IMR-90 (cell line): ENCODE data around the gene ATF7IP. TPM values are rescaled to one million over a fixed set of nuclear protein-coding genes. Genes with fewer than 3 reads are reported as not detected.
A peak's percentile ranks its signal among the peaks of the same experiment; 100 is the strongest.

ENCODE experiments used
- ATAC-seq: fragments of 200-7000 bp; cut with Tn5 transposase; 2 replicates; pipeline ENCODE4 v1.9.1; 2020; ENCODE audit warnings: low read depth, mild to moderate bottlenecking, moderate library complexity
- BruUV-seq: library from RNA; stranded (reverse); fragments of 400-500 nt; replicated peaks from 2 replicates; lab custom pipeline; 2021; lab: Mats Ljungman, UMichigan
- CTCF ChIA-PET: fragments of 300-600 bp; formaldehyde crosslinking; extraction: SDS; loops from one replicate; lab custom pipeline; 2021; ENCODE audit warnings: antibody characterized with exemption; lab: Yijun Ruan, JAX
- POLR2A ChIA-PET: fragments of 300-600 bp; sonication (Branson Sonifier 250); formaldehyde crosslinking; loops from one replicate; lab custom pipeline; 2022; ENCODE audit warnings: antibody characterized with exemption; ENCODE audit not compliant: unreplicated experiment; lab: Charles Lee
- DNase-seq: peaks from one replicate; pipeline ENCODE4 v3.0.0; 2013
- H2AFZ ChIP-seq: replicated peaks from 2 replicates; pipeline ENCODE3; 2013; ENCODE audit warnings: low read length, mild to moderate bottlenecking; ENCODE audit not compliant: poor library complexity
- H2AK5ac ChIP-seq: 2 replicates; pipeline ENCODE4 v1.6.1; 2013; ENCODE audit warnings: low read depth, low read length, inconsistent platforms
- H2AK9ac ChIP-seq: replicated peaks from 2 replicates; pipeline ENCODE3; 2013; ENCODE audit warnings: mild to moderate bottlenecking, low read depth, low read length, moderate library complexity; ENCODE audit not compliant: poor library complexity
- H2BK120ac ChIP-seq: 2 replicates; pipeline ENCODE4 v1.6.1; 2013; ENCODE audit warnings: low read depth, low read length, inconsistent platforms
- H2BK15ac ChIP-seq: 3 replicates; pipeline ENCODE4 v1.6.1; 2013; ENCODE audit warnings: low read depth, low read length, inconsistent platforms
- H2BK20ac ChIP-seq: 2 replicates; pipeline ENCODE4 v1.6.1; 2013; ENCODE audit warnings: low read depth, mild to moderate bottlenecking, inconsistent platforms, low read length, moderate library complexity
- H2BK5ac ChIP-seq: 2 replicates; pipeline ENCODE4 v1.6.1; 2013; ENCODE audit warnings: mild to moderate bottlenecking, low read depth, low read length, inconsistent platforms; ENCODE audit not compliant: poor library complexity, severe bottlenecking
- H3K14ac ChIP-seq: replicated peaks from 2 replicates; pipeline ENCODE4 v1.6.1; 2013; ENCODE audit warnings: low read depth, low read length, inconsistent platforms
- H3K18ac ChIP-seq: 2 replicates; pipeline ENCODE4 v1.6.1; 2013; ENCODE audit warnings: low read depth, low read length, control low read depth
- H3K23ac ChIP-seq: 2 replicates; pipeline ENCODE4 v1.6.1; 2013; ENCODE audit warnings: low read depth, low read length, inconsistent platforms
- H3K27ac ChIP-seq: 2 replicates; pipeline ENCODE4 v1.5.1; 2013; ENCODE audit warnings: mild to moderate bottlenecking, control low read depth, low read length; ENCODE audit not compliant: insufficient read depth
- H3K27me3 ChIP-seq: 2 replicates; pipeline ENCODE4 v1.6.1; 2013; ENCODE audit warnings: low read length; ENCODE audit not compliant: control insufficient read depth, insufficient read depth
- H3K36me3 ChIP-seq: 2 replicates; pipeline ENCODE4 v1.6.1; 2013; ENCODE audit warnings: low read length, mixed read lengths; ENCODE audit not compliant: control insufficient read depth, insufficient read depth
- H3K4ac ChIP-seq: 2 replicates; pipeline ENCODE4 v1.6.1; 2013; ENCODE audit warnings: low read depth, low read length, inconsistent platforms
- H3K4me1 ChIP-seq: 2 replicates; pipeline ENCODE4 v1.6.1; 2013; ENCODE audit warnings: low read length, mixed read lengths; ENCODE audit not compliant: control insufficient read depth, insufficient read depth
- H3K4me2 ChIP-seq: 2 replicates; pipeline ENCODE4 v1.6.1; 2013; ENCODE audit warnings: low read depth, mild to moderate bottlenecking, control low read depth, low read length, moderate library complexity
- H3K4me3 ChIP-seq: 2 replicates; pipeline ENCODE4 v1.5.1; 2013; ENCODE audit warnings: low read depth, mild to moderate bottlenecking, control low read depth, low read length, moderate library complexity; ENCODE audit not compliant: insufficient read depth
- H3K56ac ChIP-seq: 2 replicates; pipeline ENCODE4 v1.6.1; 2013; ENCODE audit warnings: low read length, inconsistent platforms; ENCODE audit not compliant: insufficient read depth; ENCODE audit errors: extremely low read depth
- H3K79me1 ChIP-seq, 2 experiments: 2 replicates each; pipeline ENCODE4 v1.6.1; 2013; ENCODE audit warnings: low read length in 2 of 2, inconsistent platforms in 1 of 2, low read depth in 1 of 2
- H3K9ac ChIP-seq: 2 replicates; pipeline ENCODE4 v1.6.1; 2013; ENCODE audit warnings: low read depth, low read length, control low read depth
- H3K9me1 ChIP-seq: 2 replicates; pipeline ENCODE4 v1.6.1; 2013; ENCODE audit warnings: low read length, inconsistent platforms; ENCODE audit not compliant: insufficient read depth
- H3K9me3 ChIP-seq: 2 replicates; pipeline ENCODE4 v1.6.1; 2013; ENCODE audit warnings: low read length; ENCODE audit not compliant: control insufficient read depth, insufficient read depth
- H4K20me1 ChIP-seq: 2 replicates; pipeline ENCODE4 v1.6.1; 2013; ENCODE audit warnings: low read length, inconsistent platforms; ENCODE audit not compliant: insufficient read depth
- H4K5ac ChIP-seq: 2 replicates; pipeline ENCODE4 v1.6.1; 2013; ENCODE audit warnings: mild to moderate bottlenecking, low read depth, low read length, control low read depth
- H4K8ac ChIP-seq, 2 experiments: 2 replicates each; pipeline ENCODE4 v1.6.1; 2013; ENCODE audit warnings: low read depth in 2 of 2, low read length in 2 of 2, control low read depth in 1 of 2, inconsistent platforms in 1 of 2
- H4K91ac ChIP-seq: 2 replicates; pipeline ENCODE4 v1.6.1; 2013; ENCODE audit warnings: low read depth, low read length, inconsistent platforms; ENCODE audit not compliant: insufficient read depth
- BHLHE40 ChIP-seq: fragments of 150-350 bp; IDR thresholded peaks from 2 replicates; pipeline ENCODE4 v1.6.1; 2016; ENCODE audit warnings: mild to moderate bottlenecking, low read depth, low read length
- CEBPB ChIP-seq: IDR thresholded peaks from 2 replicates; pipeline ENCODE4 v1.6.1; 2012; ENCODE audit warnings: low read depth, low read length, improper control_type of control experiment
- RFX5 ChIP-seq: IDR thresholded peaks from 2 replicates; pipeline ENCODE4 v1.8.0; 2012; ENCODE audit warnings: low read depth, mild to moderate bottlenecking, low read length, moderate library complexity
- WGBS, 2 experiments: methylation state at CpG; one replicate each; pipeline versions ENCODE4 v1.1.5 to v1.1.7; 2013; ENCODE audit warnings: missing lambda C conversion rate in 2 of 2; ENCODE audit not compliant: insufficient read length in 1 of 2; ENCODE audit errors: extremely low coverage in 2 of 2; 5-methylcytosine and 5-hydroxymethylcytosine counted together
- dilution Hi-C: fragments of 300-500 bp; cut with HindIII; formaldehyde crosslinking; loops from one replicate; pipeline ENCODE4 v1.14.3; 2018; ENCODE audit warnings: low sequenced_read_pairs; ENCODE audit not compliant: unreplicated experiment
- in situ Hi-C: fragments of 300-500 bp; cut with MboI; formaldehyde crosslinking; loops from 3 replicates; pipeline ENCODE4 v1.14.3; 2019; ENCODE audit warnings: low sequenced_read_pairs, inconsistent platforms, mixed read lengths
- intact Hi-C: fragments of 100-400 bp; cut with micrococcal nuclease; formaldehyde crosslinking; loops from 2 replicates; pipeline ENCODE4 v1.10.0; 2022
- polyA plus RNA-seq, 3 experiments: library from polyadenylated mRNA; depleted of rRNA; stranded (reverse); fragments of >200 nt; gene quantifications; 2 replicates each; pipeline ENCODE4 v1.2.3, GENCODE V29; 2012; ENCODE audit warnings: low replicate concordance in 1 of 3
- total RNA-seq: library from RNA; depleted of rRNA; stranded (reverse); fragments of >200 nt; gene quantifications from 2 replicates; pipeline ENCODE4 v1.2.3, GENCODE V29; 2012
- TF ChIP-seq, protein P1 (sequence below): fragments of 150-350 bp; IDR thresholded peaks from 2 replicates; pipeline ENCODE4 v1.6.1; 2017; ENCODE audit warnings: mild to moderate bottlenecking, antibody characterized with exemption, low read length, low read depth

ATF7IP gene
- total and polyA plus RNA-seq, 2 of the 4 experiments (the other 2 are of a cell fraction) = 9.4 to 22.8 TPM

DNA sequence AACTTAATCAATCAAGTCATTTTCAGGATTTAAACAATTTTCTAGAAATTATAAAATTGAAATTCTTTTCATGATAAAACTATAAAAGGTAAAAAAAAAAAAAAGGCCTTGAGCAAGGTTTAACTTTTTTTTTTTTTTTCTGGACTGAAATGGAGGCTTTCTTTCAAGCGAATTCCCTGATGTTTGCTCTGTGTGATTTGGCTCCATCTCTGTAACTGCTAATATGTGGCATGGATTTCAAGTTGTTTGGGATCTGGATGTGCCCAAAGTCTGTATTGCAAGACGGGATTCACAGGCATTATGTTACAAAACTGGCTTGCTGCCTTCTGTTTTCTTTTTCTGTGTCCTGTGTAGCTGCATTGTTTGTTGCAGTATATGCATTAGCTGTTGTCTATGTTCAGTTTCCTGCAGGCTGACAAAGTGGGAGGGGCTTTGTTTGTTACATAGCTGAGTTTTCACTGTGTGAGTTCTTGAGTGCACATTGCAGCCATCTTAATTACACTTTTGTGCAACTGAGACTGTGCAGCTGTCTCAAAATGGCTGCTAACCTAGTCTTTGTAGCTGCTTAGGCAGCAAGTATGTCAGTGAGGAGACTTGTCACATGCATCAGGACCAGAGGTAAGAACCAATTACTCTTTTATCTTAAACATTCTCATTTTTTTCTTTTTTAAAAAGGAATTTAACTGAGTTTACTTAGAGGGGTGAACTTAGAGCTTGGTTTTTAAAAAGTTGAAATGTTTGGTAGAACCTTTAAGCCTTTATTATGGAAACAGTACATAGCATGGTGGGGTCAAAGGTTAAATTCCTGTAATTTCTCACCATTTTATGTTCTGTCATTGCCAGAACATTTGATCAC is 19.5 kb downstream of the ATF7IP start:
- intact Hi-C loops = loop anchor here (1.0 to 2.0 kb wide), 3 partner anchors 9 to 128 kb away; no protein-coding TSS in a partner anchor
- peaks cover 2% of the 10 kb centered on the region; the same call in 1 of the 2 replicates for H3K36me3 ChIP-seq
- in situ Hi-C loops = loop anchor here (25.0 kb wide), 2 partner anchors 402 to 1523 kb away; no protein-coding TSS in a partner anchor

More for the DNA sequence above, 19.5 kb downstream of the ATF7IP start:
- Histone ChIP-seq H3K27me3 (no peaks in the 10 kb centered on the region), H3K18ac (peak overlapping the region; percentile 44), H4K5ac (peak overlapping the region; percentile 25; the same call in 1 of the 2 replicates), H3K56ac (peak overlapping the region; percentile 37; the same call in 1 of the 2 replicates), H3K79me1 (peaks cover 3 to 44% of the 10 kb centered on the region in 2 experiments; a peak in 2 of 4 replicates), H3K9me3 (no peaks in the 10 kb centered on the region; the same call in 1 of the 2 replicates), H4K20me1 (no peaks in the 10 kb centered on the region), H3K9ac (peak overlapping the region; percentile 49), H2BK20ac (peak overlapping the region; percentile 78), H3K14ac (peak overlapping the region; percentile 78), H3K27ac (peak overlapping the region; percentile 39; the same call in 1 of the 2 replicates), H3K23ac (peak overlapping the region; percentile 95), H3K4me2 (peak overlapping the region; percentile 79), H3K4ac (peak overlapping the region; percentile 74), H4K91ac (peak overlapping the region; percentile 33; the same call in 1 of the 2 replicates), H3K4me3 (peak overlapping the region; percentile 36), H2BK120ac (peak overlapping the region; percentile 86), H2BK5ac (peak overlapping the region; percentile 87), H2AK5ac (0 out of 2 replicates have a peak overlapping the region, but pooled peaks have one; percentile 6), H4K8ac (peak overlapping the region in 1 of 2 experiments; percentile 68; a peak in 2 of 4 replicates), H2BK15ac (peak overlapping the region; percentile 10; the same call in 1 of the 3 replicates), H3K4me1 (no peaks in the 10 kb centered on the region), H2AFZ (peak overlapping the region; percentile 79), H2AK9ac (peak overlapping the region; percentile 35), H3K9me1 (0 out of 2 replicates have a peak, but pooled peaks cover 3% of the 10 kb centered on the region)
- ATAC-seq = peak; percentile 93
- peak; percentile 95 for DNase-seq
- CTCF ChIA-PET = interaction anchor here (0.9 to 1.5 kb wide), 3 partner anchors 10 to 127 kb away, joined by 3 to 6 read pairs (median 5); no protein-coding TSS in a partner anchor
- no TSS peak for BruUV-seq
- dilution Hi-C loops = no loop called here
- peak; percentile 8; the same call in 1 of the 2 replicates for TF ChIP-seq CEBPB
- no peak for TF ChIP-seq BHLHE40
- TF ChIP-seq, protein P1, sequence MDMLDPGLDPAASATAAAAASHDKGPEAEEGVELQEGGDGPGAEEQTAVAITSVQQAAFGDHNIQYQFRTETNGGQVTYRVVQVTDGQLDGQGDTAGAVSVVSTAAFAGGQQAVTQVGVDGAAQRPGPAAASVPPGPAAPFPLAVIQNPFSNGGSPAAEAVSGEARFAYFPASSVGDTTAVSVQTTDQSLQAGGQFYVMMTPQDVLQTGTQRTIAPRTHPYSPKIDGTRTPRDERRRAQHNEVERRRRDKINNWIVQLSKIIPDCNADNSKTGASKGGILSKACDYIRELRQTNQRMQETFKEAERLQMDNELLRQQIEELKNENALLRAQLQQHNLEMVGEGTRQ = no peak
- 0 out of 2 replicates have a peak, but pooled peaks have one; percentile 35 for TF ChIP-seq RFX5
- no CpG with 5 or more reads among the region's 2 CpGs for WGBS, 2 experiments
- POLR2A ChIA-PET = interaction anchor here (0.8 to 1.4 kb wide), 2 partner anchors 9 to 127 kb away, joined by 3 to 5 read pairs; no protein-coding TSS in a partner anchor
